Fibroblast of villous mesenchyme (primary cell): ENCODE data around the gene YBEY. TPM values are rescaled to one million over a fixed set of nuclear protein-coding genes. Genes with fewer than 3 reads are reported as not detected.
A peak's percentile ranks its signal among the peaks of the same experiment; 100 is the strongest.

Experiments used
- DNase-seq: peaks from one replicate; pipeline ENCODE4 v3.0.0-alpha.2; 2010; ENCODE audit warnings: low read depth
- H3K4me3 ChIP-seq: 2 replicates; pipeline ENCODE4 v1.5.1; 2011; ENCODE audit warnings: low read depth, mild to moderate bottlenecking, low read length
- total RNA-seq: library from RNA; depleted of rRNA; stranded (reverse); fragments of >200 nt; gene quantifications from 2 replicates; pipeline ENCODE4 v1.2.3, GENCODE V29; 2012
- TF ChIP-seq, protein P1 (sequence below): IDR thresholded peaks from 2 replicates; pipeline ENCODE4 v1.5.1; 2012; ENCODE audit warnings: low read depth, mild to moderate bottlenecking, low read length; ENCODE audit not compliant: insufficient read depth

The YBEY gene
- total RNA-seq, 1 donor, result 10.4 TPM

DNA sequence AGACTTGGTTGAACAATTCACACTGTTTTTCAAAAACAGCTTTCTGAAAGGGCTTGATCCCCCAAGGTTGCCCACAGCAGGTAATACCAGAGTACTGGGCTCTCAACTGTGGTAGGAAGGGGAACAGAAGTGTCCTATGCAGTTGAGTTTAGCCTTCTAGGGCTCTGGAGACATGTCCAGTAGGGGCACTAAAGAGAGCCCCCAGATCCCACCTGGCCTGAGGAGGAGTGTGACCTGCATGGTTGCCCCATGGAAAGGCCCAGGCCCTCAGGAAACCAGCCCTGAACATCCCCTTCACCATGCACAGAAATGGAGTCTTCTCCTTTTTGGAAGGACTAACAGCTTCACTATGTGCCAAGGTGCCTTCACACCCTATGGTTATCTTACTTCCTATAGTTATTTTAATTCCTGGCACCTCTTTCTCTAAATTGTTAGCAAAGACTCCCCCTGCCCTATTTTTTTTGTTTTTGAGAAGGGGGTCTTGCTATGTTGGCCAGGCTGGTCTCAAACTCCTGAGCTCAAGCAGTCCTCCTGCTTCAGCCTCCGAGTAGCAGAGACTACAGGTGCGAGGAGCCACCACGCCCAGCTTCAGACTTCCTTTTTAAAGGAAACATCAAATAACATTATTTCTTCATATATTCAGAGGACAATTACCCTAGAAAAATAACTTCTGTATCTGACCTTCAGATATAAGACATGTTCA, 40.8 kb upstream of the YBEY start:
- TF ChIP-seq, protein P1, sequence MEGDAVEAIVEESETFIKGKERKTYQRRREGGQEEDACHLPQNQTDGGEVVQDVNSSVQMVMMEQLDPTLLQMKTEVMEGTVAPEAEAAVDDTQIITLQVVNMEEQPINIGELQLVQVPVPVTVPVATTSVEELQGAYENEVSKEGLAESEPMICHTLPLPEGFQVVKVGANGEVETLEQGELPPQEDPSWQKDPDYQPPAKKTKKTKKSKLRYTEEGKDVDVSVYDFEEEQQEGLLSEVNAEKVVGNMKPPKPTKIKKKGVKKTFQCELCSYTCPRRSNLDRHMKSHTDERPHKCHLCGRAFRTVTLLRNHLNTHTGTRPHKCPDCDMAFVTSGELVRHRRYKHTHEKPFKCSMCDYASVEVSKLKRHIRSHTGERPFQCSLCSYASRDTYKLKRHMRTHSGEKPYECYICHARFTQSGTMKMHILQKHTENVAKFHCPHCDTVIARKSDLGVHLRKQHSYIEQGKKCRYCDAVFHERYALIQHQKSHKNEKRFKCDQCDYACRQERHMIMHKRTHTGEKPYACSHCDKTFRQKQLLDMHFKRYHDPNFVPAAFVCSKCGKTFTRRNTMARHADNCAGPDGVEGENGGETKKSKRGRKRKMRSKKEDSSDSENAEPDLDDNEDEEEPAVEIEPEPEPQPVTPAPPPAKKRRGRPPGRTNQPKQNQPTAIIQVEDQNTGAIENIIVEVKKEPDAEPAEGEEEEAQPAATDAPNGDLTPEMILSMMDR, result no peak
- DNase-seq, result no peak
- H3K4me3 ChIP-seq, result no peak overlapping the region

- TF ChIP-seq, protein P1, result no peak
- DNase-seq, result no peak
- H3K4me3 ChIP-seq, result no peak overlapping the region
Measured at GRCh38 chr21:46246345-46246744, 39.8 kb upstream of the YBEY start.

DNA sequence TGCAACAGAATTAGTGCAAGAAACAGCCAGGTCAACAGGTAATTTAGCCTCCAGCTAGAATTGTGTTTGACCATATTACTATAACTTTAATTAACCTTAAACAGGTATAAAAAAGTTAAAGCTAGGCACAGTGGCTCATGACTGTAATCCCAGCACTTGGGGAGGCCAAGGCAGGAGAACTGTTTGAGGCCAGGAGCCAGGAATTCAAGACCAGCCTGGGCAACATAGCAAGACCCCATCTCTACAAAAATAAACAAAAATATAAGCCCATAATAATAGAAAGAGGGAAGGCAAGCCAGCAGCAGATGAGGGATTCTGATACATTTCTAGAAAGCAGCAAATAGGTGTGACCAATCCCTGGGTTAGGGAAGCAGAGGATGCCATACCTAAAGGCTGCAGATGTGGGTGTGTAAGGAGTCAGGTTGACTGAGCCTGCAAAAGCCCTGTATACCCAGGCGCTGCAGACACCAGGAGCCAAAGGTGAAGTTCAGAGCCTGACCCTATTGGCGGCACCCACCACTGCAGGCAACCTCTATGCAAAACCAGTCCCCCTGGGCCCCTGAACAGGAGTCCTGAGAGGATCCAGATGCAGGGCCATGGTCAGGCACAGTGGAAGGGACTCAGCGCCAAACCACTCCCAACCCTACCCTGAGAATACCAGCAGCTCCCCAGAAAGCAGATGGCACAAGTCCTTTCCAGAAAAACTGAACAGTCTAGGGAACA, 38.3 kb upstream of the YBEY start:
- DNase-seq, result no peak
- no peak overlapping the region for H3K4me3 ChIP-seq
- TF ChIP-seq, protein P1, result no peak

GRCh38 chr21:46248422-46248782, 37.7 kb upstream of the YBEY start:
- H3K4me3 ChIP-seq, result no peak overlapping the region
- TF ChIP-seq, protein P1, result no peak
- DNase-seq, result no peak

GRCh38 chr21:46248827-46249226, 37.3 kb upstream of the YBEY start:
- DNase-seq, result no peak
- TF ChIP-seq, protein P1, result no peak
- no peak overlapping the region for H3K4me3 ChIP-seq

DNA sequence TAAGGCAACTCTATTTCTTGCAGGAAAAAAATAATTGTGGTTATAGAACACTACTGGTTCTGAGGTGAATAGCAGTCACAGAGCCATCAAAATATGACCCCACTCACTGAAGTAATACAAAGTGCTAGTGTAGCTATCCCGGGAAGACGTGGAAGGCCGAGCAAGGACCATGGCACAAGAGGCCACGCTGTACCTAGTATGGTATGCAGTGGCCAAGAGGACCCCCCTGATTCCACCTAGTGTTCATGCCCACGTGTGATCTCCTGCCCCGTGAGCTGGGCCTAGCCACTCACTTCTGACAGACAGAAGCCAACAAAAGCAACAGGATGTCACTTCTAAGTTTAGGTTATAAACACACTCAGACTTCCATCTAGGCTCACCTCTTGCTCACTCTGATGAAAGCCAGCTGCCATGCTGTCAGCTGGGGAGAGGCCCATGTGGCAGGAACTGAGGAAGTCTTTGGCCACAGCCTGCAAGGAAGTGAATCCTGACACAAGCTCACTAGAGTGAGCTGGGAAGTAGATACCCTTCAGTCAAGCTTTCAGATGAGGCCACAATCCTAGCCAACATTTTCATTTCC, 35.9 kb upstream of the YBEY start:
- TF ChIP-seq, protein P1, result no peak
- peak; percentile 15 for DNase-seq
- H3K4me3 ChIP-seq, result no peak overlapping the region
